SHP77 treated with DMSO at 0.1 percent for 48 hours (cell line): Measurements from ENCODE around the gene ITGA3.
"Not testable (repeated sequence)": the region's sequence is repeated elsewhere in the genome, so short reads cannot be mapped to it uniquely, and the experiment has no call there.

Source experiments
- DNase-seq: peaks from one replicate; lab custom pipeline; 2025; lab: John Stamatoyannopoulos, UW

Gene ITGA3

GRCh38 chr17:50035421-50035879 is 20.5 kb upstream of the ITGA3 start:
- no peak for DNase-seq

GRCh38 chr17:50035945-50036344 is 20.0 kb upstream of the ITGA3 start:
- no peak for DNase-seq

- no peak for DNase-seq
Measured at GRCh38 chr17:50036455-50037261, 19.3 kb upstream of the ITGA3 start.

GRCh38 chr17:50037321-50038107 is 18.4 kb upstream of the ITGA3 start:
- no peak for DNase-seq

GRCh38 chr17:50039058-50039457 is 16.9 kb upstream of the ITGA3 start:
- no peak for DNase-seq

GRCh38 chr17:50040496-50040895 is 15.4 kb upstream of the ITGA3 start:
- not testable (repeated sequence) for DNase-seq

GRCh38 chr17:50042211-50042610 is 13.7 kb upstream of the ITGA3 start:
- DNase-seq = no peak

GRCh38 chr17:50043290-50044148 is 12.4 kb upstream of the ITGA3 start:
- no peak for DNase-seq

- DNase-seq = no peak
Measured at GRCh38 chr17:50044483-50044882, 11.4 kb upstream of the ITGA3 start.

GRCh38 chr17:50045154-50045553 is 10.8 kb upstream of the ITGA3 start:
- DNase-seq = no peak

GRCh38 chr17:50046179-50046578 is 9.7 kb upstream of the ITGA3 start:
- no peak for DNase-seq

- no peak for DNase-seq
Measured at GRCh38 chr17:50046667-50047066, 9.2 kb upstream of the ITGA3 start.

- no peak for DNase-seq
Measured at GRCh38 chr17:50047083-50047482, 8.8 kb upstream of the ITGA3 start.

GRCh38 chr17:50047488-50048126 is 8.3 kb upstream of the ITGA3 start:
- DNase-seq = no peak

GRCh38 chr17:50048146-50048720 is 7.7 kb upstream of the ITGA3 start:
- no peak for DNase-seq

GRCh38 chr17:50048988-50049387 is 6.9 kb upstream of the ITGA3 start:
- no peak for DNase-seq

- DNase-seq = no peak
Measured at GRCh38 chr17:50049636-50050035, 6.3 kb upstream of the ITGA3 start.

- no peak for DNase-seq
Measured at GRCh38 chr17:50050431-50051032, 5.4 kb upstream of the ITGA3 start.

GRCh38 chr17:50051082-50051576 is 4.8 kb upstream of the ITGA3 start:
- DNase-seq = no peak

GRCh38 chr17:50051606-50052005 is 4.3 kb upstream of the ITGA3 start:
- no peak for DNase-seq
